OCI-M2 (cell line): ENCODE data around the gene HSD17B4.
"Not testable (repeated sequence)": the region's sequence is repeated elsewhere in the genome, so short reads cannot be mapped to it uniquely, and the experiment has no call there.

Source experiments
- DNase-seq: peaks from one replicate; lab custom pipeline; 2025; ENCODE audit not compliant: unreplicated experiment; lab: John Stamatoyannopoulos, UW

HSD17B4 gene

GRCh38 chr5:119478781-119479180 is 26.5 kb downstream of the HSD17B4 start:
- no peak for DNase-seq

DNA sequence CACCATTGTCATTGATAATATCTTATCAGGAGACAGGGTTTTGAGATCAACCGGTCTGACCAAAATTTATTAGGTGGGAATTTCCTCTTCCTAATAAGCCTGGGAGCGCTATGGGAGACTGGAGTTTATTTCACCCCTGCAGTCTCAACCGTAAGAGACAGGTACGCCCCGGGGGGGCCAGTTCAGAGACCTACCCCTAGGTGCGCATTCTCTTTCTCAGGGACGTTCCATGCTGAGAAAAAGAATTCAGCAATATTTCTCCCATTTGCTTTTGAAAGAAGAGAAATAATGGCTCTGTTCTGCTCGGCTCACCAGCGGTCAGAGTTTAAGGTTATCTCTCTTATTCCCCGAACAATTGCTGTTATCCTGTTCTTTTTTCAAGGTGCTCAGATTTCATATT is 28.3 kb downstream of the HSD17B4 start:
- not testable (repeated sequence) for DNase-seq

DNA sequence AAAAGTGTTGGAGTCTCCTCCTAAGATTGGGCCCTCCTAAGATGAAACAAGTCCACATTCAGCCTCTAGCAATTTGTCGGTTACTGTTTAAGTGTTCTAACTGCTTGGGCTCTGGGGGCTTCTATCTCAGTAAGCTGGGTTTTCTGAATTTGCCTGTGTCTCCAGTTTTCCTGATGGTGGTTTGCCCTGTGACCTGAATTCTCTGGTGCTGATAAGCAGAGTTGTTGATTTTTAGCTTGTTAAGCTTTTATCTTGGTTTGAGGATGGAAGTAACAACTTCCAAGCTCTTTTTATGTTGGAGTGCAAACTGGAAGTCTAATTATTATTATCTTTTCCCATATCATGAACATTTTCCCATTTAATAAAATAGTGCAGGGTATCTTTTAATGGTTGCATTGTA is 30.9 kb downstream of the HSD17B4 start:
- no peak for DNase-seq

DNA sequence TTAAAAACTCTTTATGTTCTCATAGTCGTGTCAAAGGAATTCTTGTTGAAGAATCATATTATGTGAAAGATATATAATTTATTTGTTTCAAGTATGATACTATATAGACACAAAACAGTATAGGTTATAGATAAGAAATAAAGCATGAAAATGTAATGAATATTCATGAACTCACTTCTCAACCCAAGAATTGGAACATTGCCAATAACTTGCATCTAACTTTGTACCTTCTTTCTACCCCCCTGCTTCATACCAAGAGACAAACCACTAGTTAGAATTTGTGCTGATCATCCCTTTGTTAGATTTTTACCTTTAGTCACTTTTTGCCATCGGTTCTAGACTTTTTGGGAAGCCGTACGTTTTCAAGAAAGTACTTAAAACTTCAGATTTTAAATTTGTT is 32.6 kb downstream of the HSD17B4 start:
- no peak for DNase-seq

DNA sequence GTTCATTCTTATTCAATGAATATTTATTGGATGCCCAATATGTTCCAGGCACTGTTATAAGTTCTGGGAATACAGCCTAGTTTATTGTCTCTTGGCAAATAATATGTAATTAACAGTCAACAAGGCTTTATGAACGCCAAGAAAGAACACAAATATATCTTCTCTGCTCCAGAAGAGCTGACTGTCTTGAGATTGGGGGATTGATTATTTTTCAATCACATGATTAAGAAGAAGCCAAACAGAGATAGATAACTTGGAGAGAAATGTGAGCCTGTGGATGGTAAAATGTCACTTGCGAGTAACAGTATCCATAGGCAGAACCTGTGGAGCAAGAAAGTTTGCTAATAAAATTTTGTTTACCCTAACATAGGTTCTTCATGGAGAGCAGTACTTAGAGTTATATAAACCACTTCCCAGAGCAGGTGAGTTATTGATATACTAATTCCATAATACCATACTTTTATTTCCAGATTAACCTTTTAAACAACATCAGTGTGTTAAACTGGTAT is 49.4 kb downstream of the HSD17B4 start:
- DNase-seq: no peak

- DNase-seq: not testable (repeated sequence)
Measured at GRCh38 chr5:119503939-119504338, 51.6 kb downstream of the HSD17B4 start.

DNA sequence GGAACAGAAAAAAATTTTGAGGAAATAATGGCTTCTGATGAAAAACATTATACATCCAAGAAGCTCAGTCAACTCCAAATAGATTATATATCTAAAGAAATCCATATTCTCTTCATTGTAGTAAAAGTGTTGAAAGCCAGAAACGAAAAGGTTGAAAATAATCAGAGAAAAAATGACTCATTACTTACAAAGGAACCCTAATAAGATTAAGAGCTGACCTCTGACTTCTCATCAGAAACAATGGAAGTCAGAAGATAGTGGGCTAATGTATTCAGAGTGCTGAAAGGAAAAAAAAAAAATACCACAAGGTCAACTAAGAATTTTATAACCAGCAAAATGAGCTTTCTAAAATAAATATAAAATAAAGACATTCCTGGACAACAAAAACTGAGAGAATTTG is 60.0 kb downstream of the HSD17B4 start:
- no peak for DNase-seq

DNA sequence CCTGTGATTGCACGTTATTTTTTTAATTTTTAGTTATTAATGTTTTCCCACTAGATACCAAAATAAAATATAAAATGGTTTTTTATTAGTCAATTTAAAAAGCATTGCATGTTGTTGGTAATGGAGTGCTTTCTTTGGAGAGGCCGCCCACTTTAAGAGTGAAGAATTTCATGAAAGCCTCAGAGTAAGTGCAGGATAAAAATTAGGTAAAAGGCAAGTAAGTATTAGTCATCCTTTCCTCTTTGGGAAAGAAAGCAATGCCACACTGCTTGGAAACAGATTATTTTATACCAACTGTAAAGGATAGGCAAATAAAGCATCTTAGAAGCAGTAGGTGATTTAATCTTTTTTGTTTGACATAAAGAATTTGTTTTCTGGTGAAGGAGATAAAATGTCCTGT is 62.9 kb downstream of the HSD17B4 start:
- DNase-seq: no peak

DNA sequence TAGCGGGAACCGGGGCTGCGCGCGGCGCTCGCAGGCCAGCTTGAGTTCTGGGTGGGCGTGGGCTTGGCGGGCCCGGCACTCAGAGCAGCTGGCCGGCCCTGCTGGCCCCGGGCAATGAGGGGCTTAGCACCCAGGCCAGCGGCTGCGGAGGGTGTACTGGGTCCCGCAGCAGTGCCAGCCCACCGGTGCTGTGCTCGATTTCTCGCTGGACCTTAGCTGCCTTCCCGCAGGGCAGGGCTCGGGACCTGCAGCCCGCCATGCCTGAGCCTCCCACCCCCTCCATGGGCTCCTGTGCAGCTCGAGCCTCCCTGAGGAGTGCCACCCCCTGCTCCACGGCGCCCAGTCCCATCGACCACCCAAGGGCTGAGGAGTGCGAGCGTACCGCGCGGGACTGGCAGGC is 64.8 kb downstream of the HSD17B4 start:
- not testable (repeated sequence) for DNase-seq

DNA sequence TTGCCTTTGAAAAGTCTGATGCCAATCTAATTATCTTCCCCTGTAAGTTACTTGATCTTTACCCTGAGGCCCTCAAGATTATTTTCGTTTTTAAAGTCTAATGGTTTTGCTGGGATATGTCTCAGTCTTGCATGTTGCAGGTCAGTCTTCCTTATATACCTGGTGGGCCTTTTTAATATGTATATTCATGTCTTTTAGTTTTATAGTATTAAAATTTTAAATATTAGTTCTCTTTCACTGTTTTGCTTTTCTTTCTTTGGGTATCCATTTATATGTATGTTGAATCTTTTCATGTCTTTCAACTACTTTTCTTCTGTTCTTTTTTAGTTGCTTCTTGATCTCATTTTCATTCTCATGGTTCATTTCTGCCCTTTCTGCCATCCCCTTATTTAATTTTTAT is 68.9 kb downstream of the HSD17B4 start:
- no peak for DNase-seq

- no peak for DNase-seq
Measured at GRCh38 chr5:119522841-119523240, 70.5 kb downstream of the HSD17B4 start.

DNA sequence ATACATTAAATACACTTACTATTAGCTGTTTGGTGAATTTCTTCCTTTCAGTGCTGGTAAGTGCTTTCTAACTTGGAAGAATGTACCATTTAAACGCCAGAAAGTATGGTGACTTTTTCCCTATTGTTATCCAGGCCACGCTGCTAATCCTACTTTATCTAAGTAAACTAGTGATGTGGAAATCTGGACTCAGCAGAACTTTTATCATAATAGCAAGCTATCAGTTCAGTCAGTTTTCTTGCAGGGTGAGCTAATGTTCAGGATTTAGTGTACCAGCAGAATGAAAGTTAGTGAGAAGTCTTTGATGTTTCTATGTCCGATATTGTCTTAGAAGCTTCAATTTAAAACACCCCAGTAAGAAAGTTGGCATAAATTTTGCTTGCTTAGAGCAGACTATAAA is 72.2 kb downstream of the HSD17B4 start:
- DNase-seq: no peak

DNA sequence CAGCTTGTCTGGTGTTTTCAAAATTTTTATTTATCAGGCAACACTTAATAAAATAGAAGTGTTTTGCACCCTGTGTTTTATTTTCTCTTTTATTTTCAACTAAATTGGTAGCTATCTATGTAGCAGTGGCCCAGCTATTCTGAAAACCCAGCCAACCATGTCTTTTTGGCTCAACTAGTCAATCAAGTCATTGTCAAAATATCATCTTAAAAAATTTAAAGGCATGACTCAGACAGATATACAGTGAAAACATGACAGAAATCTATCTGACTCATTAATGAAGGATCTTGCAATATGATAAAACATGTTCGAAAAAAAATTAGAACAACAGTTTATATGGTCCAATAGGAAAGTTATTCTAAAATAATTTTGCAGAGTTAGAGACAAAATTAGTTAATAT is 75.1 kb downstream of the HSD17B4 start:
- no peak for DNase-seq

GRCh38 chr5:119529811-119530210 is 77.5 kb downstream of the HSD17B4 start:
- no peak for DNase-seq

DNA sequence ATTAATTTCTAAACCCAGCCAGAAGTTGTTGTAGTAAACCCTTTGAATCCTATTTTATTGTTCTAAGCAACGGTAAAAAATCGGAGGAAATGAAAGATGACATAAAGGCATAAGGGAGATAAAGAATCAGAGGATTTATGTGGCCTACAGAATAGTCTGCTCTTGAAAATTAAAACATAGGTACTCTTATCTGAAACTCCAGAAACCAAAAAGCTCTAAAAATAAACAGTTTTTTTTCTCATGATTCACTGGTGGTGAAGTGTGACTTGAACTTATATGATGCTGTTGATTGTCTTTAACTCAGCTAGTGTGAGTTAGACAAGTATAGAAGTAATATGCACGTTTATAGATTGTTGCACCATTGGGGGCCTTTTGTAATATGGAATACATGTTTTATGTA is 80.3 kb downstream of the HSD17B4 start:
- no peak for DNase-seq

GRCh38 chr5:119537704-119538103 is 85.4 kb downstream of the HSD17B4 start:
- DNase-seq: no peak

DNA sequence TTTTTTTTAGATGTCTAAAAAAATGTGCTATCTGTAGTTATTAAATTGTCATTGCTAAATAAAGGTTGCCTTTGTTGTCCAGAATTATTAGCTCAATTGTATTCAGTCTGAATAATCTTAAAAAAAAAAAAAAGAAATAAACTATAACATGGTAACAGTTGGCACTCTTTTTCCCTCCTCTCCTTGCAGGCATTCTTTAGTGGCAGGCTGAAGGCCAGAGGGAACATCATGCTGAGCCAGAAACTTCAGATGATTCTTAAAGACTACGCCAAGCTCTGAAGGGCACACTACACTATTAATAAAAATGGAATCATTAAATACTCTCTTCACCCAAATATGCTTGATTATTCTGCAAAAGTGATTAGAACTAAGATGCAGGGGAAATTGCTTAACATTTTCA is 89.4 kb downstream of the HSD17B4 start:
- DNase-seq: no peak

DNA sequence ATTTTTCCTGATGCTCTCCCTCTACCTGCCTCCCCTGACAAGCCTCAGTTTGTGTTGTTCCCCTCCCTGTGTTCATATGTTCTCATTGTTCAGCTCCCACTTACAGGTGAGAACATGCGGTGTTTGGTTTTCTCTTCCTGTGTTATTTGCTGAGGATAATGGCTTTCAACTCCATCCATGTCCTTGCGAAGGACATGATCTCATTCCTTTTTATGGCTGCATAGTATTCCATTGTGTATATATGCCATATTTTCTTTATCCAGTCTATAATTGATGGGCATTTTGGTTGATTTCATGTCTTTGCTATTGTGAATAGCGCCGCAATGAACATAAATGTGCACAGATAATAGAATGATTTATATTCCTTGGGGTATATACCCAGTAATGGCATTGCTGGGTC is 99.5 kb downstream of the HSD17B4 start:
- DNase-seq: no peak

DNA sequence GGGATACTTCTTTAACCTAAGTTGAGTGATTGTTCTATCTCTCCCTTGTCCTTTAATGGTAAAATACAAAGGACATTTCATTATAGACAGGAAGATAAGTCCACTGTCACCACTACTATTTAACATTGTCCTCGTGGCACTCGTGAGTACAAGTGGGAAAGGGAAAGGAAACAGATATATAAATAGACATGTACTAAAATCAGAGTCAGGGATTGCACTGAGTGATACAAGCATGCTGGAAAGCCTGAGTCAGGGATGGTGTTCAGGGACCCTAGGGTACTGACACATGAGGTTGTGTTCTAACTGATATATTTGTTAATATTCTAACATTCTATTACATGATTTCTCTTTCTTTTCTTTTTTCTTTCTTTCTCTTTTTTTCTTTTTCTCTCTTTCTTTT is 102.3 kb downstream of the HSD17B4 start:
- DNase-seq: no peak

DNA sequence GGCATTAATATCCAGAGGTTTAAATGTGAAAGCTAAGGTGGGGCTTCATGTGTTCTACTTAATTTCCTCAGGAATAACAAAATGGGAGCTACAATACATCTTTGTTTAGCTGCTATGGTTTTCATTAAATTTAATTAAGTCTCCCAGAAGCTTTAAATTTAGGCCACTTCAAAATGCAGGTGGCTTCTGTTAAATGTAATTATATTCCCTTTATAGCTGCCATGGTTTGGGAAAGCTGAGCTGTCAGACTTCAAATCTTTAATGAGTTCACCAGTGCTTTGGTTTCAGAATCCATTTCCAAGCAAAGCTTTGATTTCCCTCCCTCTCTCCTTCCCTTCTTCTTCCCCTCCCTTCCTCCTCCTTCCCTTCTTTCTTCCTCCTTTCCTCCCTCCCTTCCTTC is 118.6 kb downstream of the HSD17B4 start:
- DNase-seq: no peak

DNA sequence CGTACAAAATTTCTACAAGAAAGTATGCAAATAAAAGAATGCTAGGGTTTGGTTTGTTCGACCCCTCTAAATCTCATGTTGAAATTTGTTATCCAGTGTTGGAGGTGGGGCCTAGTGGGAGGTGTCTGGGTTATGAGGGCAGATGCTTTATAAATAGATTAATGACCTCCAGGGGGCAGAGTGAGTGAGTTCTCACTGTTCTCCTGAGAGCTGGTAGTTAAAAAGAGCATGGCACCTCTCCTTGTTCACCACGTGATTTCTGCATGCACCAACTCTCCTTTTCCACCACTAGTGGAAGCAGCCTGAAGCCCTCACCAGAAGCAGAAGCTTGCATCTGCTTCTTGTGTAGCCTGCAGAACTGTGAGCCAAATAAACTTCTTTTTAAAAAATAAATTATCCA is 126.6 kb downstream of the HSD17B4 start:
- DNase-seq: no peak

DNA sequence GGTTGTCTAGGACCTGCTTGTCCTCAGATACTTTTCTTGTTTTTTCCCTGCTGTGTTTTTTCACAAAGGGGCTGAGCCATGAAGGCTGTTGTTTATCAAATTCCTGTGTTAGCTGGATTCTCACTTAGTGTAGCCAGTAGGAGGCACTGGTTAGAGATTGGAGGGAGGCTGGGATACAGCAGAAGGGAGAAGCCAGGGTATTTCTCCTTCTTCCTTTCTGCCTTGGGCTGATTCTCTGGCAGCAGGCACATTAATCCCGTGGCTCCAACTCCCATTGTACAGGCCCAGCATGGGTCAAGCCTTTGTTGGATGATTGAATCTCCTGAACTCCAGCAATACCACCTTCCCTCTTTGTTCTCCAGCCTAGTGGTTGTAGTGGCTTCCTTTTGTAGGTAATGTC is 130.7 kb downstream of the HSD17B4 start:
- DNase-seq: no peak

- DNase-seq: no peak
Measured at GRCh38 chr5:119583684-119584083, 131.4 kb downstream of the HSD17B4 start.
